HG03064 (cell line): Measurements from ENCODE around the gene ERMP1.

Source experiments
- ATAC-seq: cut with Tn5 transposase; IDR thresholded peaks from one replicate; pipeline ENCODE4 v1.9.1; 2021; ENCODE audit warnings: low read depth; ENCODE audit not compliant: unreplicated experiment

ERMP1 gene

DNA sequence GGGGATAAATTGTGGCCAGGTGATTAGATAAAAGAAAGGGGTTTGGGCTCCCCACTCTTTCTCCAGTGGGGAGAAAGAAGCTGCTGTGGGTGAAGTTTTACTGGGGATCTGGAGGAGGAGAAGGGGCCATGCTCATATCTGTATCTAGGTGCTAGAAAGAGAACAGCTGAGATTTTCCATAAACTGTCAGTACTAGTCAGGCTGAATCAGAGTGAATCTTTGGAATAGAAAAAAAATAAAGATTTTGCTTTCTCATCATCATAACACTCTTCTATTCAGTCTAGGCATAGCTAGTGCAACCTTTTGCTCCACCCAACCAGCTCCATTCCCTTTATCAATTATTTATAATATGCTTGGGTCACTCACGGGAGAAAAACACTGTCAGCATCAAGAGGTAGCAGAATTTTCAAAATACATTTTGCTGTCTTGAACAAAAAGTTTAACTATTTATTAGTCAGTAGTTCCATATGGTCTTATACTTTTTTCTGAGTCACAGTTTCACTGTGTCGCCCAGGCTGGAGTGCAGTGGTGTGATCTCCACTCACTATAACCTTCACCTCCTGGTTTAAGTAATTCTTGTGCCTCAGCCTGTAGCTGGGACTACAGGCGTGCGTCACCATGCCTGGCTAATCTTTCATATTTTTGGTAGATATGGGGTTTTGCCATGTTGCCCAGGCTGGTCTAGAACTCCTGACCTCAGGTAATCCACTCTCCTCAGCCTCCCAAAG is 21.3 kb upstream of the ERMP1 start:
- no peak for ATAC-seq

DNA sequence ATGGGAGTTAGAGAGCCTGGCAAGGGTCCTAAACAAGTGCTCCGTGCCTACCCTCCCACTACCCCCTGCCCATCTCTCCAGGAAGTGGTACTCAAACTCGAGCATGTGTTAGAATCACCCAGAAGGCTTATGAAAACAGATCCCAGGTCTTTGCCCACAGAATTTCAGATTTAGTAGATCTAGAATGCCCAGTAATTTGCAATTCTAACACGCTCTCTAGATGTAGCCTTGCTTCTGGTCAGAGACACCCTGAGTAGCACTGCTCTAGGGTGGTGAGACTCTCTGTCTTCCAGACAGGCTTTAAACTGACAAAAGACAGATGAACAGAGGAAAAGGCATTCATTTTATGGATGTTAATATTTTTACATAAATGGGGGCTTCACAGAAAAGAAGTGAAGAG is 20.7 kb upstream of the ERMP1 start:
- no peak for ATAC-seq

GRCh38 chr9:5852987-5853386 is 20.1 kb upstream of the ERMP1 start:
- no peak for ATAC-seq

- ATAC-seq, result peak; percentile 90
Observed at GRCh38 chr9:5851445-5851844, 18.5 kb upstream of the ERMP1 start.

DNA sequence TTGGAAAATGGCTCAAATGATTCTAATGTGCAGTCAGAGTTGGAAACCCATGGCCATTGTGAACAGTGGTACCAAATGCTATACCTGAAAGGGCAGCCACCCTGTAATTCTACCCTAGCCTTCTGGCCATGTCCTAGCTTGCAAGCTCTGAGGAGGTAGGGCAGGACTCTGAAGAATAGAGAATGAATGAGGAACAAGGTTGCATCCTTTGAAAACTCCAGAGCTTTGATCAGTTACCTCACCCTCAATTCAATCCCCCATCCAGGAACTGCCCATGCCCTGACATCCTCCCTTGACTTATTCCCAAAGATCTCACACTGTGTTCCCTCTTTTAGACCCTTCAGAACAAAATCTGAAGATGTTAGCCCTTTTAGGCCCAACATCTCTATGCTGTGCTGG is 17.8 kb upstream of the ERMP1 start:
- ATAC-seq, result no peak

DNA sequence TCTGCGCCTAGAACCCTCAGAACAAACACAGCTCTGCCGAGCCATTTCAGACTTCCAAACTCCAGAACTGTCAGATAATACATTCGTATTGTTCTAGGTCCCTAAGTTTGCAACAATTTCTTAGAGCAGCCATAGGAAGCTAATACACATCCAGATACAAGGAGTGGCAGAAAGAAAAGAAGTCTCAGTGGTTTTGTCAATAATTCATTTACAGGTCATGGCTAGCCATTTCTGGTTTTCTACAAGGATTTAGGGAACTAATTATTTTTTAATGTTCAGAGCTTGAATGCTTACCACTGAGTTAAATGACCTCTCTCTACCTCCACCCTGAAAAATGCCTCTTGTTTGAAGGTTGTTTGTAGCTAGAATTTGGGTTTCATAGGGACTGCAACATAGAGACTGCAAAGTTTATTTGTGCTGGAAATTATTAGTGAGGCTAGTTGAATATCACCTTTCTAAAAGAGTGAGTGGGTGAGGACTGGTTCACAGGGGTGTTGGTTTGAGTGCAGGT is 15.5 kb upstream of the ERMP1 start:
- ATAC-seq, result no peak

DNA sequence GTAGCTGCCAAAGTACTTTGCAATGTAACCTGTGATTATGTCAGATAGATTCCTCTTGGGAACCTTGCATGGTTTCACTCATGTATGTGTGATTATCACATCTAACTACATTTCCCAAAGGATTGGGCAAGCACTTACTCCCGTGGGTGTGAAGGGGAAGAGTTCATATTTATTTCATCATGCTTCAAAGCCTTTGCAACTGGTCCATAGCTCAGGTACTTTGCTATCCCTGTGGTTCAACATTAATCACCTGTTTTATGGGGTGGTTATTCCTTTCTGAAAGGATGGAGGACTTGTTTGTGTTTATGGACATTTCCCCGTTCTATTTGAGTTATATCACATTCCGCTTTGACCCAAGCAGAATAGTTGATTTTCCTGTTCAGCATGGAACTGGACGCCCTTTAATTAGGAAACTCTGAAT is 13.6 kb upstream of the ERMP1 start:
- no peak for ATAC-seq

DNA sequence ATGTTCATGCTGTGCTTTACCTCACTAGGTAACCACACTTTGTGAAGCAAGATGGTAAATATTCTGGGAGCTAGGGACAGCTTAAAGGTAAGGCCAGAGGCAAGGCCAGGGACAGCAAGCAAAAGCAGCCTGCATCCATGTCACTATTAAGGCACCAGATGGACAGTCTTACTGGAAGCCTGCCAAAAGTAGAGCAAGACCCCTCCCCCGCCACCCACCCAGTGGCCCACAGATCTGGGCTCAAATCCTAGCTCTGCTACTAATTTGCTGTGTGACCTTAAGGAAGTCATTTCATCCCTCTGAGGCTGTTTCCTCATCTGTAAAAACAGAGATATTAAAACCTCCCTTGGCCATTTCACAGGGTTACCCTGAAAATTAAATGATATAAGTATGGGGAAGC is 13.2 kb upstream of the ERMP1 start:
- no peak for ATAC-seq

- ATAC-seq, result no peak
Observed at GRCh38 chr9:5845157-5845531, 12.2 kb upstream of the ERMP1 start.

GRCh38 chr9:5843794-5844471 is 11.0 kb upstream of the ERMP1 start:
- no peak for ATAC-seq

DNA sequence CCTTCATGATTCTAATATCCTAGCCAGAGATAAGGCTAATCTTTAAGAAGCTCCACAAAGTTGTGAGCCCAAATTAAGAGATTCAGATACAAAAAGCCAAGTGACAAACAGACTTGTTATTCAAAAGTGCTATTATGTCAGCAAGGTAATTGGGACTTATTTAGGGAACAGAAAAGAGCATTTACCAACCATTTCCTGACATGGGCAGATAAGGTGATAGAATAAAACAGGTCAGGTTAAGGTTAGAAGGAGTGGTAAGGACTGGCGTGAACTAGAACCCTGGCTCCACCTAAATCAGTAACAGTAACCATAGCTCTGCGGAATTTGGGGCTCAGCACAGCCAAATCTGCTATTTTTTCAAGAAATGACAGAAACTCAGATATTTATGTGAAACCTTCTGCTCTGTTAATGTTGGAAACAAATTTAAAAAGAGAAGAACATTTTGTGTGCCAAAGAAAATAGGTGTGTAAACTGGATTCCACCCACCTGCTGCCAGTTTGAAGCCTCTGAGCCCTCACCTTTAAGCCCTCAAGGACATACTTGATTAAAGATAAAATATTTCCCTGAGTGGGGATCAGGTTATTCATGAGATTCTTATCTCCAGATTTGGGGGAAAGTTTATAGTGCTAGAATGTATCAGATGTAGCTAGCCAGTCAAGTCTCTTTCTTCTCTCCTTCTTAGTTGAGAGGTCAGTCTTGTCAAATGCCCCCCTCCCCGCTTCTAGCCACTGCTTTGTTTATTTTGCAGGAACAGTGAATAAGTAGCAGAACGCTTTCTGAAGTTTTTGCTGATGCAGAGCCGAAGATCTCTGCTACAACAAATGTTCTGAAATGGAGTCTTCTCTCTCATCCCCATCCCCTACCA is 10.2 kb upstream of the ERMP1 start:
- ATAC-seq, result no peak

DNA sequence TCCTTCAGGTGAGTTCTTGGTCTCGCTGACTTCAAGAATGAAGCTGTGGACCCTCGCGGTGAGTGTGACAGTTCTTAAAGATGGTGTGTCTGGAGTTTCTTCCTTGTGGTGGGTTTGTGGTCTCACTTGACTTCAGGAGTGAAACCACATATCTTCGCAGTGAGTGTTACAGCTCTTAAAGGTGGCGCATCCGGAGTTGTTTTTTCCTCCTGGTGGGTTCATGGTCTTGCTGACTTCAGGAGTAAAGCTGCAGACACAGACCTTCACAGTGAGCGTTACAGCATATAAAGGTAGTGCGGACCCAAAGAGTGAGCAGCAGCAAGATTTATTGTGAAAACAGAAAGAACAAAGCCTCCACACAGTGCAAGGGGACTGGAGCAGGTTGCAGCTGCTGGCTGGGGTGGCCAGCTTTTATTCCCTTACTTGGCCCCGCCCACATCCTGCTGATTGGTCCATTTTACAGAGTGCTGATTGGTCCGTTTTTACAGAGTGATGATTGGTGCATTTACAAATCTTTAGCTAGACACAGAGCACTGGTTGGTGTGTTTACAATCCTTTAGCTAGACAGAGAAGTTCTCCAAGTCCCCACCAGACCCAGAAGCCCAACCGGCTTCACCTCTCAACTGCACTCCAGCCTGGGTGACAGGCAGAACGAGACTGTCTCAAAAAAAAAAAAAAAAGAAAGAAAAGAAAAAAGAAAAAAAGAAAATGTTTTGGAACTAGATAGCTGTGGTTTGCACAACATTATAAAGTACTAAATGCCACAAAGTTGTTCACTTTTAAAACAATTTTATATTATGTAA is 9.1 kb upstream of the ERMP1 start:
- ATAC-seq, result no peak

DNA sequence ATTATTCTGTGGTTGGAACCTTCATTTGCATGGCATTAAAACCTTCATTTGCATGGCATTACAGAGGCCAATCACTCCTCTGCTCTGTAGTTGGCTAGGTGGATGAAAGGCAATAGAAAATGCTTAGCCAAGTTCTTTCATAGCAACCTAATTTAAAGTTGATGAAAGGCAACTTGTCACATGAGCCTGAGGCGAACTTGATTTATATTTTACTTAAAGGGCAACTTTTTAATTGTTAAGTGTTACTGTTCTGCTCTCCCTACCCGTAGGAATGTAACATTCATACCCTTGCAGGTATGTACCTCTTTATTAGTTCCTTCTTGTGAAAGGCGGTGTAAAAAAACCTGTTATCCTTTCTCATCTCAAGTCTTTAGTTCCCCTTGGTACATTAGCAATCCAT is 7.9 kb upstream of the ERMP1 start:
- no peak for ATAC-seq

GRCh38 chr9:5839572-5839902 is 6.6 kb upstream of the ERMP1 start:
- no peak for ATAC-seq

- ATAC-seq, result no peak
Observed at GRCh38 chr9:5838884-5839571, 6.1 kb upstream of the ERMP1 start.

DNA sequence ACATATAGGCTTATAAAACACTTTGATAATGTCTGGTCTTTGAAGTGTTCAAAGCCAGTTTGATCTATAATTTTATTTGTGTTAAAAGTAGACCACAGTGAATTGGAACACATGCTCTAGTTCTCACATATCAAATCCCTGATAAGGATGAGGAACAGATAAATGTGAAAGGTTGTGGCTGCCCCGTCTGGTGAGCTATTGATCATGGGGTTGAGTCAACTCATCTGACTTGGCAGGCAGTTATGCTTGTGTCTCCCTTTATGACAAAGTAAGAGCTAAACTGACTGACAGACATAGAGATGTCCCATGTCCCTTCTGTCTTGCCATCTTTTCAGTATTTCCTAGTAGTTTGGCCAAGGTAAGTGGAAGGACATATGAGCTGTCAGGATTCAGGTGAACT is 2.9 kb upstream of the ERMP1 start:
- ATAC-seq, result no peak

- no peak for ATAC-seq
Observed at GRCh38 chr9:5834214-5834613, 1.3 kb upstream of the ERMP1 start.

GRCh38 chr9:5832071-5832537 is 813 bp downstream of the ERMP1 start:
- ATAC-seq, result peak; percentile 20

DNA sequence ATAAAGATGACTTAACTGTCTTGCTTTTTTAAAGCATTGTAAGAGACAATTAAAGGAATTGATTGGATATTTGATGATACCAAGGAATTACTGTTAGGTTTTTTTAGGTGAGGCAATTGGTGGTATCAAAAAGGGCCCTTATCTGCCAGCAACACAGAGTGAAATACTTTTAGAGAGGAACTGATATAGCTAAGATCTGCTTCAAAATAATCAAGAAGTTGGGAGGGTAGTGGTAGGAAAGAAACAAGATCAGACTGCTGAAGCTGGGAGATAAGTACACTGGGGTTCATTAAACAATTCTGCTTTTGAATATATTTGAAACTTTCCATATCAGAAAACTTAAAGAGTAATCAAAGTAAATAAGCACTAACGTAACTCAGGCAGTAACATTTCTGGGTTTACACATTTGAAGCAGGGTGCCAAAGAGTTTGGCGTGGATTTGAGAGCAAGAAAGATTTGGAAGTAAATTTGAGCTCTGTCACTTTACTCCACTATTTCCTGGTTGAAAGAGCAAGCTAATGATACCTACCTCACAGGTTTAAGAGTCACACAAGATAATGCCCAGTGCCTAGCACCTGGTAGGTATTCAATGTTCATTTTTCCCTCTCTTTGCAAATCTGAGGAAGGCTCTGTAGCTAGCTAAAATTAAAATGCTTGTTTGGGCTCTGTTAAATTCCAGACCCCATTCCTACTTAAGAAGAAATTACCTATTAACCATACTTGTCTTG is 6.9 kb downstream of the ERMP1 start:
- ATAC-seq, result no peak
